GM19452 (cell line): Measurements from ENCODE around the gene ABTB2.
A peak's percentile ranks its signal among the peaks of the same experiment; 100 is the strongest.

Experiments
- ATAC-seq: cut with Tn5 transposase; IDR thresholded peaks from one replicate; pipeline ENCODE4 v1.9.1; 2021; ENCODE audit not compliant: unreplicated experiment

ABTB2 gene

DNA sequence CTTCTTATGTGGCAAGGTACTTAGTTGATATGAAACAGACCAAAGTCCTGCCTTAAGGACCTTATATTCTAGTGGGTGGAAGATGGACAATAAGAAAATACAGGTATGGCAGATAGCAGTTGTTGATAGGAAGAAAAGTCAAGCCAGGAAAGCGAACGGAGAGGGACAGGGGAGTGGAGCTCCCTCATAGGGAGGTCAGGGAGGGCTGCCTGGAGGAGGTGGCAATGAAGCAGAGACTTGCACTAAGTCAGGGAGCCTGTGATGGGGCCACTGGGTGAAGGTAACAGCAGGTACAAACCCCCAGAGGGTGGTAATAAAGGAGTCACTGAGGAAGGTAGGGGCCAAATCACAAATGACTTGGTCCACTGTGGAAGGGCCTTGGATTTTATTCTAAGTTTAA is 65.3 kb downstream of the ABTB2 start:
- no peak for ATAC-seq

DNA sequence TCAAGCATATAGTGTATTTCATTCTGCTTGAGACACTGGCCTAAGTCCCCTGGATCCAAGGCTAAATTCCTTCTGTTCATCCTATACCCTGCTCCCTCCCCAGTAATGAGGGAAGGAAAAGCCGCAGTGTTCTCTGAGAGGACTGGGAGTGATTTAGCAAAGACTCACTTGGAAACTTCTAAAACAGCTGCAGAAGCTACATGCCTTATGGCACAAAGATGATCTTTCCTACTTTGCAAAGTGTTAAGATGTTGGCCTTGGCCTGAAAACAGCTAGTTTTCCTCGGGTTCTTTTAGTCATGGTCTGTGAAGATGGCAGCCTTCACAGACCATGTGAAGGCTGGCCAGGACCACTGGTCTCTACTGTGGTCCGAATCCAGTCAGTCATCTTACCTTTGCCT is 65.7 kb downstream of the ABTB2 start:
- no peak for ATAC-seq

GRCh38 chr11:34290926-34291325 is 66.9 kb downstream of the ABTB2 start:
- no peak for ATAC-seq

GRCh38 chr11:34288492-34288891 is 69.3 kb downstream of the ABTB2 start:
- no peak for ATAC-seq

DNA sequence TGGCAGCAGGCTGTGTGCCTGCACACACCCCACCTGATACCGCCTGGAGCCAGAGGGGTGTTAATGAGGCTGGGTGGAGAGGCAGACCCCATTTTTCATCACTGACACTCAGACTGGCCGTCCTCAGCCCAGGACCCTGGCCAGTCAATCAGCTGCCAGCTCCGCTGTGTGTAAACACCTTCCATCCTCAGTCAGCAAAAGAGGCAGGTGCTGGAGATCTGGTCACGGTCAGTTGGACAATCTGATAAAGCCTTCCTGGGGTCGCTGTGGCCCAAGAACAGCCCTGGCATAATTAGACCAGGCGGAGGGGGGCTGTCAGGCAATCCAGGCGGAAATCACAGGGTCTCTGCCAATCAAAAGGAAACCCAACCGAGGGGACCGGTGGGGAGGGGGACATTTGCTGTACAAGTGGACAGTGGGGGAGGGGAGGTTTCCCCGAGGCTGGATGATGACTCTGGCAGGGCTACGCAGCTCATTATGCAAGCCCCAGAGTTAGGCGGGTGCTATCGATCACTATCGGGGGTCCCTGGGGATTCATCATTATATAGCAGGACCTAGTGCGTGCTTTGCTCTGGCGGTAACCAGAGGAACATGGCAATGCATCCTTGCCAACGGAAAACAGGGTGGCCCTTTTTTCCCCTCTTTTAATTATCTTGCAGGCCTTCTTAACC is 72.9 kb downstream of the ABTB2 start:
- ATAC-seq, result no peak

DNA sequence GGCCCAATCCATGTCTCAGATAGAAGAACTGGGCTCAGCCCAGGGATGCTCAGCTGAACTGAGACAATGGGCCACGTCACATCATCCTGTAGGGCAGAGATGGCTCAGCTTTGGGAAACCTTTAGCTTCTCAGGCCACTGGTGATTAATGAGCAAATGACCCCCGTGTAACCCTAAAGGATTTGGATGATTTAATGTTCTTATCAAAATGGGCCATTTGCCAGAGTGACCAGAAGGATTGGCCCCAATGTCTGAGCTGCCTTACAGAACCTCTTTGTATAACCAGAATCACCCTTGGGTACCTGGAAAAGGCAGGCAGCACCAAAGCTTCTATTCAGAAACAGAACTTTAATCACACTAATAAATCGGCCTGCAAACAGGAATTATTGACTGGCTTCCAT is 73.7 kb downstream of the ABTB2 start:
- ATAC-seq, result no peak

- no peak for ATAC-seq
Observed at GRCh38 chr11:34280945-34281872, 76.6 kb downstream of the ABTB2 start.

- peak; percentile 76 for ATAC-seq
Observed at GRCh38 chr11:34278693-34279297, 79.0 kb downstream of the ABTB2 start.

- ATAC-seq, result no peak
Observed at GRCh38 chr11:34278175-34278574, 79.6 kb downstream of the ABTB2 start.

DNA sequence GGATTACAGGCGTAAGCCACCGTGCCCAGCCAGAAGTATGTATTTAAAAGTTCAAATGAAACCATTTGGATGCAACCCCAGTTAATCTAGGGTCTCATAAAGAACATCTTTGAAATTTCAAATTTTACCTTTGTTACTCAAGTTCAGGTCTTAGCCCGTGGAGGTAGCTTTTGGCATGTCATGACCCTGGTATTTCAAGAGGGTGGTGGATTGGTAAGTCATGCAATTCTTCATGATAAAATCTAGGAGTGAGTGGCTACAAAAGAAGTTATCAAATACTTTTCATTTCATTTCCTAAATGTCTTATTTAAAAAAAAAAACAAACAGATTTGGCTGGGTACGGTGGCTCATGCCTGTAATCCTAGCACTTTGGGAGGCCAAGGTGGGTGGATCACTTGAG is 80.6 kb downstream of the ABTB2 start:
- no peak for ATAC-seq

- ATAC-seq, result no peak
Observed at GRCh38 chr11:34276352-34276864, 81.4 kb downstream of the ABTB2 start.

DNA sequence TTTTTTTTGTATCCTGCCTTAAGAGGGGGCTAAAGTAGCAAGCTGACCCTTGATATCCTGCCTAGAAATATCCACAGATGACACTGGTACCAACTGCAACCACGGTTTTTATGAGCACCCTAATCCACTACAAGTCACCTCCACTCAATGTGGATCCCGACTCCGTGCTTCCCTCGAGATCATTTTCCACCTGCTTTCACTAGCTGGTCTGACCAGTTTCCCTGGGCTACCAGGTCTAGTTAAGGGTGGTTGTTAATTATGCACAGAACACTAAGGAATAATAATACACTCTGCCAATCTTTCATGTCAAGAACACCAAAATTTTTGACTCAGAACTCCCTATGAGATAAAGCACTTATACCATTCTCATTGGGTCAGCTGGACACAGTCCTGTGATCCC is 82.3 kb downstream of the ABTB2 start:
- no peak for ATAC-seq

GRCh38 chr11:34274712-34275398 is 83.0 kb downstream of the ABTB2 start:
- ATAC-seq, result no peak

DNA sequence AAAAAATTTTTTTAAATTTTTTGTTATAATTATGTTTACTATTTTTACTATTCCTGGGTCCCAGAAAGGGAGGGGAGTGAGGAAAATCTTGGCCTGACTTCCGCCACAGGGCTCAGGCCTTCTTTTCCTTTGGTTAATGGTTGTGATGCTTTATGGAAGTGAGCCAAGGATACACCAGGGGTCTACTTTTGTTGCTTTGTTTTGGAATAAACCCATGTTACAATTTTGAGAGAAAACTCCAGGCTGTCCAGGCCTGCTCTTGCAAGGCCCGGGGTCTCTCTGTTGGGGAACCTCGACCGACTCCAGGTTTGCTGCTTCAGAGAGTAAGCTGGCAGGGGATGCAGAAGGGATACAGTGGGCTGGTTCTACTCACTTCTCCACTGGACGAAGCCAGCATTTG is 84.7 kb downstream of the ABTB2 start:
- no peak for ATAC-seq

- ATAC-seq, result no peak
Observed at GRCh38 chr11:34271727-34272126, 86.1 kb downstream of the ABTB2 start.

DNA sequence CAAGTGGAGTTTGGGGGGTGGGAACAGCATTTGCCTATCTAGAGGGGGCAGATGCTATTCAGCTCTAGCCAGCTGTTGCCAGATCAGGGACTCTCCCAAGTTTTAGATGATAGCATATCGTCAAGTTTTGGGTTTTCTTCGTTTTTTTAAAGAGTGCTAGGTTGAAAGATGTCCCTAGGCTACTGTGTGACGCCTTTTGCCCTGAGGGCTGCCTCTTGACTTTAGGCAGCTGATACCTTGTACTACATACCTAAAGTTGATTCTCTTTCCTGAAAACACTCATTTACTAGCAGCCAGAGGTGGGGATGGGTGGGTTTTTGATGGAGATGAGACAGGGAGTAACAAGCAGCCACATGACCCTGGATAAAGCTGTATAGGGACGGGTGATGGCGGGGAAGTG is 87.1 kb downstream of the ABTB2 start:
- ATAC-seq, result no peak

GRCh38 chr11:34269694-34270245 is 88.0 kb downstream of the ABTB2 start:
- ATAC-seq, result no peak

DNA sequence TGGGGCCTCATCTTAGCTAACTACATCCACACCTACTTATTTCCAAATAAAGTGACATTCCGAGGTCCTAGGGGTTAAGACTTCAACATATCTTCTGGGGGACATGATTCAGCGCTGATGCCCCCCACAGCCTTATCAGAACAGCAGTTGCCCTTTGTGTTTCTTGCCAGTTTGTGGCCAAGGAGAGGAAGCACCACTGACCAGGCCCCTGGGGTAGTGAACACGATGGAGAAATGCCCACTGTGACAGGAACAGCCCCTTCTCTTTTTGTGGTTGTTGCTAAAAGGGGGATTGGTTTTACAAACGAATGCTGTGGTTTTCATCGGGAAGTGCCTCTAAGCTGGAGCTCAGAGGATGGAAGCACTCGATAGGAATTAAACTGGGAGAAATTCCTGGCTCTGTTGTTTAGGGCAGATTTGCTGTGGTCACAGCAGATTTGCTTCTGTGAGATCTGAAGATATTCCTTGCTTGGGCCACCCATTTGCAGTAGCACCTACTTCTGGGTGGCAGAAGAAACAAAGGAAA is 88.8 kb downstream of the ABTB2 start:
- ATAC-seq, result no peak

DNA sequence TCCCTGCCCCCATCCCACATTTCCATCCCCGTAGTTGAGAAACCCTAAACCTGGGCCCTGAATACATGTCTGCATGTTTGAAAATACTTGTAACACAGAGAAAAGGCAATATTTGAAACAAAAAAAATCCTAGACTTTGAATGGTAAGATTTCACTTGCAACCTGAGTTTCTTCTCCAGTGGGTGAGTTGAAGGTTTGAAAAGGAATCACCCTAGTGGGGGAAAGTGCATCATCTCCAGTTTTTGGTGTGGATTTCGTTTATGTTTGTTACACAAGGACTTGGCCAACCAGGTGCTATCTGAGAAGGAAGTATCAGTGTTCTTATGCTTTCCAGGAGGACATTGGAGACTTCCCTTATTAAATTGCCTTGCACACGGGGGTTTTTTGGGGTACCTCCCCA is 90.4 kb downstream of the ABTB2 start:
- no peak for ATAC-seq

DNA sequence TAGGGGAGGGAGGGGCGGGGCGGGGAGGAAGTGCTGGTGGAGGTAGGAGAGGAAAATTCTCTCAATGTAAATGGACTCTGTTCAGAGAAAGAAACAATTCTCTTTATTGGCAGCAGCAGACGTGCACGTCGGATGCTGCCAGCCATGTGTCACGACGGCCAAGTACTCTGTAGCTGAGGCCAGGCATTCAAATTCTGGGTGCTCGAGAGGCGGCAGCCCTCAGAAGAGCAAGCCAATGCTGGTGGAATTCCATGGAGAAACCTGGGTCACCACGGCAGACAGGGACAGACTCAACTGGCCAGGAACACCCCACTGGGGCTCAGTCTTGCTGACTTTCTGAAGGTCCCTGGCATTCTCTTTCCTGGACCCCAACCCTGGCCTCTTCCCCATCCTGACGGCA is 90.8 kb downstream of the ABTB2 start:
- no peak for ATAC-seq
